GM12891 (cell line): ENCODE results near the gene SASH1.

ENCODE experiments used
- PAX5 ChIP-seq: IDR thresholded peaks from 2 replicates; pipeline ENCODE4 v1.6.1; 2011; ENCODE audit warnings: low read length, moderate library complexity, mild to moderate bottlenecking; ENCODE audit not compliant: insufficient read depth, severe bottlenecking
- POLR2A ChIP-seq: IDR thresholded peaks from 2 replicates; pipeline ENCODE4 v1.6.1; 2011; ENCODE audit warnings: low read depth, low read length, control low read depth
- POLR2AphosphoS5 ChIP-seq: IDR thresholded peaks from 2 replicates; pipeline ENCODE4 v1.6.1; 2011; ENCODE audit warnings: low read depth, low read length, control low read depth
- SPI1 ChIP-seq: IDR thresholded peaks from 2 replicates; pipeline ENCODE4 v1.6.1; 2011; ENCODE audit warnings: low read depth, low read length, control low read depth
- TAF1 ChIP-seq: IDR thresholded peaks from 2 replicates; pipeline ENCODE4 v1.6.1; 2011; ENCODE audit warnings: low read depth, low read length, control low read depth

DNA sequence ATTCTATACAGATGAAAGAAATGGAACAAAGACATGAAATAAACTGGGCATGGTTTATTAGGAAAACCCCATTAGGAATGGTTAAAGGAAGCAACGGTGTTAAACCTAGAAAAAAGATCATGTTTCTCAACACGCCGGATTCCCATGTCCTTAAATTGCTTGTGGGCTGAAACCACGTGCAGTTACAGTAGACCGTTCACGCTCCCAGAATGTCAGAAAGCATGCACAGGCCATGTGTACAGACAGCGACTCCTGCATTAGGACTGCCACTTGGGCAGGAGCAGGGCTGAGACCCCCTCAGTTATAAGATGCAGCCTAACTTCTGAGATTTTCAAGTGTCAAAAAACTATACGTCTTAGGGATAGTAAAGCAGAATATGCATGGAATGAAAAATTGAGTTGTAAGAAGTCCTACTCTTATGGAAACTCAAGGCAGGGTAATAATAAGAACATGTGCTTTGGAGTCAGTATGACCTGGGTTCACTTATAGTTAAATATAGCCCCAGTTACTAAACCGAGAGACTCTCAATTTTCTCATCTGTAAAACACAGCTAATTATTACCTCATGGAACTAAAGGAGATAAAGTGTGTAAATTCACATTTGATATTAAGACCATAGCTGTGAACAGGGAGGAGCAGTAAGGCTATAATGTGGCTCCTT, 230.2 kb downstream of the SASH1 start:
- TF ChIP-seq POLR2A (no peak), POLR2AphosphoS5 (no peak), SPI1 (no peak), PAX5 (no peak), TAF1 (no peak)
